K562 (cell line): Measurements from ENCODE around the gene SLC44A5. TPM values are rescaled to one million over a fixed set of nuclear protein-coding genes. Genes with fewer than 3 reads are reported as not detected.

Experiments
- ATAC-seq: fragments of 200-7000 bp; cut with Tn5 transposase; 3 replicates; pipeline ENCODE4 v1.9.1; 2020; ENCODE audit warnings: moderate library complexity
- BruUV-seq: library from RNA; stranded (reverse); fragments of 400-500 nt; replicated peaks from 2 replicates; lab custom pipeline; 2021; lab: Mats Ljungman, UMichigan
- CTCF ChIA-PET: fragments of 300-600 bp; formaldehyde crosslinking; extraction: SDS; loops from one replicate; lab custom pipeline; 2021; ENCODE audit warnings: low intra/inter-chr PET ratio; lab: Yijun Ruan, JAX
- POLR2A ChIA-PET: fragments of 300-600, 350-650 bp; sonication (Branson Sonifier 250); formaldehyde crosslinking; extraction: SDS; loops from one replicate; lab custom pipeline; 2021; ENCODE audit warnings: antibody characterized with exemption, inconsistent platforms; lab: Yijun Ruan, JAX
- DNase-seq, 4 experiments: peaks; one replicate each; pipeline versions ENCODE4 v3.0.0 to v3.0.0-alpha.2; 2011 to 2018; ENCODE audit warnings: low spot score in 3 of 4, mixed read lengths in 3 of 4; ENCODE audit errors: extremely low read depth in 1 of 4
- FAIRE-seq: peaks from 2 replicates; lab custom pipeline; 2011; peaks lifted over from hg19 to GRCh38; lab: Jason Lieb, UNC
- H2AFZ ChIP-seq: 2 replicates; pipeline ENCODE4 v1.6.0; 2011; ENCODE audit warnings: low read depth, low read length, control low read depth, inconsistent platforms
- H3K27ac ChIP-seq: fragments of 200-600 bp; 3 replicates; pipeline ENCODE4 v1.8.0; 2011; ENCODE audit warnings: low read depth, mild to moderate bottlenecking, control low read depth, inconsistent platforms, low read length, moderate library complexity, mixed read lengths; ENCODE audit errors: extremely low read depth
- H3K27me3 ChIP-seq, 2 experiments: fragments of 300-600 bp in 1 of 2; 2 replicates in 1 of 2; 3 replicates in 1 of 2; pipeline versions ENCODE4 v1.6.0 to v1.8.0; 2011; ENCODE audit warnings: inconsistent platforms in 2 of 2, low read length in 2 of 2, mild to moderate bottlenecking in 1 of 2, mixed read lengths in 1 of 2, moderate library complexity in 1 of 2; ENCODE audit not compliant: control insufficient read depth in 2 of 2, insufficient read depth in 2 of 2
- H3K36me3 ChIP-seq: fragments of 300-600 bp; 3 replicates; pipeline ENCODE4 v1.8.0; 2011; ENCODE audit warnings: mild to moderate bottlenecking, low read length, inconsistent platforms; ENCODE audit not compliant: control insufficient read depth, insufficient read depth
- H3K4me1 ChIP-seq, 2 experiments: fragments of 200-600 bp in 1 of 2; replicated peaks in 1 of 2; 2 replicates in 1 of 2; 3 replicates in 1 of 2; pipeline versions ENCODE4 v1.5.1 to v1.8.0; 2011; ENCODE audit warnings: inconsistent platforms in 2 of 2, low read length in 2 of 2, mild to moderate bottlenecking in 1 of 2, mixed read lengths in 1 of 2, moderate library complexity in 1 of 2; ENCODE audit not compliant: control insufficient read depth in 2 of 2, insufficient read depth in 2 of 2
- H3K4me2 ChIP-seq: 2 replicates; pipeline ENCODE4 v1.6.1; 2011; ENCODE audit warnings: low read length, control low read depth, inconsistent platforms, mixed read lengths; ENCODE audit not compliant: insufficient read depth
- H3K4me3 ChIP-seq: fragments of 200-600 bp; sonication (generic), shearing (Covaris generic); 2 replicates; pipeline ENCODE4 v1.5.1; 2016; ENCODE audit warnings: control low read depth, inconsistent platforms
- H3K79me2 ChIP-seq: fragments of 200-600 bp; 3 replicates; pipeline ENCODE4 v1.8.0; 2011; ENCODE audit warnings: low read length, inconsistent platforms; ENCODE audit not compliant: control insufficient read depth, insufficient read depth
- H3K9ac ChIP-seq, 2 experiments: 2 replicates each; pipeline versions ENCODE4 v1.6.0 to v1.6.1; 2011; ENCODE audit warnings: low read depth in 2 of 2, low read length in 2 of 2, control low read depth in 1 of 2, inconsistent platforms in 1 of 2, mild to moderate bottlenecking in 1 of 2, mixed read lengths in 1 of 2; ENCODE audit not compliant: insufficient read depth in 1 of 2
- H3K9me1 ChIP-seq: one replicate; pipeline ENCODE4 v1.6.0; 2011; ENCODE audit warnings: inconsistent platforms, mild to moderate bottlenecking, low read length, moderate library complexity; ENCODE audit not compliant: control insufficient read depth, insufficient read depth
- H3K9me3 ChIP-seq: replicated peaks from 2 replicates; pipeline ENCODE4 v1.5.1; 2011; ENCODE audit warnings: low read depth, low read length, inconsistent platforms; ENCODE audit not compliant: control insufficient read depth, insufficient read depth
- H4K20me1 ChIP-seq: replicated peaks from 2 replicates; pipeline ENCODE4 v1.6.1; 2011; ENCODE audit warnings: low read length, inconsistent platforms, mixed read lengths; ENCODE audit not compliant: control insufficient read depth, insufficient read depth
- FIP1L1 ChIP-seq: fragments of 200-400 bp; formaldehyde crosslinking; IDR thresholded peaks from 2 replicates; pipeline ENCODE4 v1.6.1; 2018; ENCODE audit warnings: mild to moderate bottlenecking, low read depth, low read length; ENCODE audit not compliant: poor library complexity, severe bottlenecking
- MAZ ChIP-seq, 2 experiments: fragments of 450-650 bp in 1 of 2; sonication (generic) in 1 of 2; formaldehyde crosslinking; IDR thresholded peaks in 1 of 2; conservative IDR thresholded peaks in 1 of 2; 2 replicates each; pipeline versions ENCODE4 v1.4.0 to v1.5.0; 2020; ENCODE audit warnings: mild to moderate bottlenecking in 1 of 2, missing genetic modification reagents in 1 of 2
- PATZ1 ChIP-seq: fragments of 250-450 bp; sonication (Bioruptor Pico); IDR thresholded peaks from 2 replicates; pipeline ENCODE4 v1.5.0; 2020; ENCODE audit warnings: mild to moderate bottlenecking, borderline replicate concordance
- ZBTB12 ChIP-seq: fragments of 250-450 bp; sonication (Bioruptor Pico); IDR thresholded peaks from 2 replicates; pipeline ENCODE4 v1.4.0; 2020
- ZNF398 ChIP-seq: fragments of 250-450 bp; sonication (Bioruptor Pico); IDR thresholded peaks from 2 replicates; pipeline ENCODE4 v1.8.0; 2021; ENCODE audit warnings: moderate library complexity, mild to moderate bottlenecking, inconsistent platforms
- WGBS: fragments of 100-300 bp; shearing (Covaris generic); methylation state at CpG from one replicate; pipeline ENCODE4 v1.1.6; 2016; ENCODE audit warnings: low coverage, mixed read lengths; ENCODE audit not compliant: insufficient coverage; ENCODE audit errors: missing lambda C conversion rate; 5-methylcytosine and 5-hydroxymethylcytosine counted together
- in situ Hi-C: fragments of 300-500 bp; cut with MboI; formaldehyde crosslinking; loops from 4 replicates; pipeline ENCODE4 v1.15.0; 2018; ENCODE audit warnings: inconsistent platforms, mixed read lengths
- intact Hi-C: fragments of 100-400 bp; cut with micrococcal nuclease; formaldehyde crosslinking; loops from 2 replicates; pipeline ENCODE4 v1.14.2; 2022
- polyA plus RNA-seq, 8 experiments: library from polyadenylated mRNA; depleted of rRNA in 4 of 8; stranded (reverse) in 5 of 8; unstranded in 3 of 8; fragments of >200 nt; fragmentation: Nextera tagmentation in 2 of 8; fragmentation: Illumina TruSeq in 1 of 8; extraction: Ambion mirVana in 2 of 8; extraction: Trizol in 1 of 8; gene quantifications; 2 replicates each; pipeline versions ENCODE4 v1.2.1 to v1.2.3, GENCODE V29; 2011 to 2014; ENCODE audit warnings: inconsistent platforms in 1 of 8, missing spikeins in 1 of 8
- total RNA-seq, 7 experiments: library from RNA; depleted of rRNA in 6 of 7; stranded (reverse); fragments of >200 nt in 6 of 7; fragmentation: Illumina TruSeq in 2 of 7; extraction: Trizol in 2 of 7; gene quantifications; 2 replicates each; pipeline versions ENCODE4 v1.2.1 to v1.2.3, GENCODE V29; 2011 to 2021; ENCODE audit warnings: low replicate concordance in 1 of 7

SLC44A5 gene
- total and polyA plus RNA-seq, 9 of the 15 experiments (the other 6 are each of a cell fraction or from before 2014, with no cell fraction given): 1.2 to 10.1 (median 3.2) TPM

- H3K4me2 ChIP-seq: no peak overlapping the region
- H3K27me3 ChIP-seq: no peaks in the 10 kb centered on the region
- H3K79me2 ChIP-seq: no peaks in the 10 kb centered on the region
- no peaks in the 10 kb centered on the region for H4K20me1 ChIP-seq
- H3K9me1 ChIP-seq: no peaks in the 10 kb centered on the region
- H3K4me3 ChIP-seq: no peak overlapping the region
- H3K4me1 ChIP-seq: no peaks in the 10 kb centered on the region
- DNase-seq (no peak), ATAC-seq (no peak), FAIRE-seq (no peak)
- intact Hi-C loops (no loop called here), in situ Hi-C loops (no loop called here)
- no peak overlapping the region for H3K27ac ChIP-seq
- no TSS peak for BruUV-seq
- CTCF ChIA-PET: no interaction called here
- no peak overlapping the region for H2AFZ ChIP-seq
- TF ChIP-seq PATZ1 (CRISPR knock-in tag): no peak
- H3K9ac ChIP-seq: no peak overlapping the region
- no peaks in the 10 kb centered on the region for H3K36me3 ChIP-seq
- H3K9me3 ChIP-seq: no peaks in the 10 kb centered on the region
- 33% methylated on average over 4 of the region's 4 CpGs for WGBS
- POLR2A ChIA-PET: no interaction called here
Measured at GRCh38 chr1:75293270-75293669, 317.6 kb downstream of the SLC44A5 start.

- Histone ChIP-seq H3K27ac (no peak overlapping the region), H3K9ac (no peak overlapping the region), H3K27me3 (no peaks in the 10 kb centered on the region), H3K79me2 (no peaks in the 10 kb centered on the region), H3K4me3 (no peak overlapping the region), H3K4me2 (no peak overlapping the region), H3K4me1 (no peaks in the 10 kb centered on the region), H2AFZ (no peak overlapping the region), H3K36me3 (no peaks in the 10 kb centered on the region), H3K9me1 (no peaks in the 10 kb centered on the region), H4K20me1 (no peaks in the 10 kb centered on the region), H3K9me3 (no peaks in the 10 kb centered on the region)
- 15% methylated on average over 2 of the region's 3 CpGs for WGBS
- FAIRE-seq (no peak), ATAC-seq (no peak), DNase-seq (no peak)
- intact Hi-C loops: no loop called here
- no peak for TF ChIP-seq FIP1L1
- TF ChIP-seq ZBTB12: no peak
- TF ChIP-seq ZNF398 (CRISPR knock-in tag): no peak
- no peak for TF ChIP-seq MAZ (CRISPR knock-in tag; conservative IDR thresholded peaks at IDR 0.05 in 1 of 2, IDR thresholded peaks at IDR 0.05 in 1 of 2)
- in situ Hi-C loops: no loop called here
- POLR2A ChIA-PET: no interaction called here
- BruUV-seq: no TSS peak
- CTCF ChIA-PET: no interaction called here
Measured at GRCh38 chr1:75292013-75292412, 318.9 kb downstream of the SLC44A5 start.
